Germinal center (tissue), 1 donor: ENCODE measurements around the gene HTRA3.

Source experiments
- DNase-seq: peaks from one replicate; pipeline ENCODE4 v3.0.0; 2012; ENCODE audit warnings: mixed read lengths, low spot score

Gene HTRA3

DNA sequence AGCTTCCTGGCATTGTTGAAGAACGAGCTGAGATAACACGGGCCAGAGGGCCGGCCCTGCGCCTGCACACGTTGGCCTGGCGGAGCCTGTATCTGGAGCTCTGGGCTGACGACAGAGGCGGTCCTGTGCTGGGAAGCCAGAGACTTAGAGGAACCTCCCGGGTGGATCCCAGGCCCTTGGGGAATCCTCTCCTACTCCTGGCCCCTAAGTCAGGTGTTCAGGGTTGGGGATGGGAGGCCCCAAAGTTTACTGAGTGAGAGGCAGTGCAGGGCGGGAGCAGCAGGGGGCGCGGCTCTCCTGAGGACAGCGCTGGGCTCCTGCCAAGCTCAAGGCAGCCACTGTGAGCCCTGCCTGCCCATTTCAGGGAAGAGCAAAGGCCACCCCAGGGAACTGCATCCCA is 2.5 kb upstream of the HTRA3 start:
- peak; percentile 63 for DNase-seq

DNA sequence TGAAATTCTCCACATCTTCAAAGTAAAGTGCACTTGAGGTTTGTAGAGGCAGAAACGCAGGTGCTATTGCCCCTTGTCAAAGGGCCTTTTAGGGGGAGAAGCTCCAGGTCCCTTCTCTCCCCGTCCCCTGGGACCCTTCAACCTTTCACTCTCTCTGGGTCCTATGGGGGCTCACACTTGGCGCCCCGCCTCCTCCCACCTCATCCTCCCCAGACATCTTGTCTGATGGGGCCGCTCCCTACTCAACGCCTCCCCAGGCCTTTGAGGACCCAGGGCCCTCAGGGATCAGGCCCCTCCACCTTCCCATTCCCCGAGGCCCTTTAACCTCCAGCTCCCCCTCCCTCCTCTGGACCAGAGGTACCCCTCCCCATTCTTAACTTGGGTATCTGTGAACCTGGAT is 1.3 kb upstream of the HTRA3 start:
- DNase-seq: no peak

DNA sequence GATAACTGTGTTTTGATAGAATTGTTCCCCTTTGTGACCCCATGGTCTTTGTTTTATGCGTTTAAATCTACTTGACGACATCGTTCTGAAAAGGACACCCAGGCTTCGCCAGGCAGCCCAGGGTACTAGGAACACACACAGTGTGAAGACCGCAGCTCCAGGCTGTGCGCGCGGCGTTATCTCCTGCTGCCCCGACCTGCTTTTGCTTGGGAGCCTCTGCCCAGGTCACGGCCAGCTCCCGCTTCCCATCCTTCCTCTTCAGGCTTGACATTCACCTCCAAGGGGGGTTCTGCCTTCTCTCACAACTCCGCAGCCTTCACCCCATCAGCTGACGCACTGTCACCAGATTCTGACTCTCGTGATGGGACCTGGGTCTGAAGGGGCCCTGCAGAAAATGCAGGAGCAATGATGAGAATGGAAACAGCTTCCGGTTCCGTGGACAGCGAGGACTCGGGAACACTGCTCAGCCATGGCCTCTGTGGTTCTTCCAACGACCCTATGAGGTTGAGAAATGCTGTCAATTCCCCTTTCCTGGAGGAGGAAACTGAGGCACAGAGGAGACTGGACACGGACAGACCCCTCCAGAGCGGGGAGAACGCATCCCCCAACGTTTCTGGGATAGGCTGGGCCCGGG is 536 bp upstream of the HTRA3 start:
- DNase-seq: no peak

DNA sequence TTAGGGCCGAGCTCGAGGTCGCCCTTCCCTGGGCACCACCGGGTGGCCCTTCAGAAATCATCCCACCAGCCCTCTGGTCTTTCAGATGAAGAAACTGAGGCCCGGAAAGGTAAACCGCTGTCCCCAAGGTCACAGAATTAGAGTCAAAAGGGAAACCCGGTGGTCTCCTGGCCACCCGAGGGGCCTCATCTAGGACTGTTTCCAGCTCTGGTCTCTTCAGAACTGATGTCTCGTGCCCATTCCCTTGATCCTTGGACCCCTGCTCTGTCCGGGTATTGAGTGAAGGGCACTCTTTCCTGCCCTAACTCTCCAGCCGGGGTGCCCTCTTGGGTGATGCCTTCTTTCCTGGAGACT is 841 bp downstream of the HTRA3 start:
- no peak for DNase-seq

DNA sequence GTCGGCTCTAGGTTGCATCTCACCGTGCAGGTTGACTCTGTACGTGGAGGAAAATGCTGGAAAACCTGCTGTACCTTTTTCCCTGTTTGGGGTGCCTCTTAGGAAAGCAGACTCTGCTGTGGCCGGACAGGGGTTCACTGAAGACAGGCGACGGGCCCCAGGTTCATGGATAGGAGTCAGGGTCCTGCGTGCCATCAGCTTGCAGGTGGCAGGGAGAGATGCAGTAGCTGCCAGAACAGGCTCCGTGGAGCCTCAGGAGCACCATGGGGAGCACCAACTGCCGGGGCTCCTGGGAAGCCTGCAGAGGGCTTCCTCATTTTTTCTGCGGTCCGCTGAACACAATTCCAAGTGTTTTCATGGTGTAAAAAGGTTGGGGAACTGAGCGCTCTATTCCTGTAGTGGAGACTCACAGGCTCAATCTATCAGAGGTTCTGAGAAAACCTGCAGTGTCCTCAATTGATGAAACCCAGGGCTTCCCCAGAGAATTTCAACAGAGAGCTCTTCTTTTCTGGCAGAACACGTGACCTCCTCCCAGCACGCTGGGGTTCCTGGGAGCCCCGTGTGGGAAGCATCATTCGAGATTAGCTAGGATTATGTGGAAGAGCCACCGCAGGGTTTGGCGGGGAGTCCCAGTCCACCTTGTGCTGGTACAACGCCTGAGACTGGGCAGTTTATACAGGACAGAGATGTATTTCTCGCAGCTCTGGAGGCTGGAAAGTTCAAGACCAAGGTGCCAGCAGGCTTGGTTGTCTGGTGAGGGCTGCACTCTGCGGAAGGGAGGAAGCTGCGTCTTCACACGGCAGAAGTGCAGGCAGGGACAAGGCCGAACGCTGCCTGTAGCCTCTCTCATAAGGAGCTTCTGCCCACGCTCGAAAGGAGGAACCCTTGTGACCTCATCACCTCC is 1.6 kb downstream of the HTRA3 start:
- DNase-seq: no peak

DNA sequence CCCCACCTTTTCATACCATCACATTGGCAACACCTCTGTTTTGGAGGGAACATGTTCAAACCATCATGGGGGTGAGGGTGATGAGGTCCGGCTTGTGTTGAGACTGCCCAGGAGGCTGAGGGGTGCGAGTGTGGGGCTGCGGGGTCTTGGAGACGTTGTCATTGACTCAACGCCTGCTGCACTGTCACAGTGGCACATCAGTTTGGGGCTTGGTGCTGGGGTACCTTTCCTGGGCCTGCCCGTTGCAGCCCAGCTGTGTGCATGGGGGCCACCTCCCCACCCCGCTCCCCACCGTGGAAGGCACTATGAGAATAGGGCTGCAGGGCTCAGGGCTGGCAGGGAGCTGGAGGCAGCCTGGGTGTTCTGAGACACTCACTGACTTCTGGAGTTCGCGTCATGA is 2.3 kb downstream of the HTRA3 start:
- DNase-seq: no peak

DNA sequence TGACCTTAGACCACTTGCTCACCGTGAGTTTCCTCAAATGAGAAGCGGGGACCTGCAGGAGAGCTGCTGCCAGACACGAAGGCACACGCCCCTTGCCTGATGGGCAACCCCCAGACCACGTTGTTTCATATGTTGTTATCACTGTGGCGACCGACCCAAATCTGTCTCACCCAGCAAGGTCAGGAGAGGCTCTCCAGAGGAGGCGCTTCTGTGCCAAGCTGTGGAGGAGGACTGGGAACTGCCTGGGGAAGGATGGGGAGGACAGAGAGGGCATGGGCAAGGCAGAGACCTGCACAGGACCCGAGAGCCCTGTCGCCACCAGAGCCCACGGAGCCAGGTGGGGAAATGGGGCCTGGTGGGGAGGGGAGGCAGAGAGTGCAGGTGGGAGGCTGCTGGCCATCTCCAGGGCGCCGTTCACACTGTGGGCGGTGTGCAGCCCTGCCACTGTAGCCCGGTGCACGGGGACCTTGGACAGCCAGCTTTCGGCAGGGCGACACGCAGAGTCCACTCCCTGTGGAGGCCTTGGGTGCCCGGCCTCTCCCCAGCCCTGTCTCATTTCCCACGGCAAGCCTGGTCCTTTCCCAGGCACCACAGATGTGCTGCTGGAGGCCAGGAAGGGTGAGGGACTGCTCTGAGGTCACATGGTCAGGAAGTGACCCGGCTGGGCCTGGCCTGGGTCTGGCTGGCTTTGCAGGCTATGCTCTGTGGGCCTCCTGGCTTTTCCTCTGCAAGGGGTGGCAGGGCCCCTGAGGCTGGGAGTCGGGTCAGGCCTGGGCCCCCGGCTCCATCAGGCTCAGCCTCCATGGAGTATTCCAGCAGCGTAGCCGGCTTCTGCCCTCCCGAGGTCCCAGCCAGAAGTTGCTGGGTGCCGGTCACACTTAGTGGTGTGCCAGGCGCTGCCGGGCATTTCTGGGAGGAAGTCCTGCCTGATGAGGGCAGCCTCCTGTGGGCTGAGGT is 3.2 kb downstream of the HTRA3 start:
- no peak for DNase-seq

DNA sequence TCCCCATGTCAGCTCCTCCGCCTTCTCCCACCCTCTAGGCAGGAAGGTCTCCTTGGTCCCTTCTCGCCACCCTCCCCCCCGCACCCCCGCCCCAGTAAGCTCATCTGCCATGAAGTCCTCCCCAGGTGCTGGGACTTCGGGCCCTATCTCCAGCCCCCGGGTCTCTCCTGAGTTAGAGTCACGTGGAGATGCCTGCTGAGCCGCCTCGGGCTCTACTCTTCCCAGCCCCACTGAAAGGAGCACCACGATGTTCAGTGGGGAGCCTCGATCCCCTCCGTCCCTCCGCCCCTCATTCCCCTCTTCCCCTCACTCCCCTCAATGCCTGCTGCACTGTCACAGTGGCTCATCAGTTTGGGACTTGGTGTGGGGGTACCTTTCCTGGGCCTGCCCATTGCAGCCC is 3.9 kb downstream of the HTRA3 start:
- DNase-seq: no peak

DNA sequence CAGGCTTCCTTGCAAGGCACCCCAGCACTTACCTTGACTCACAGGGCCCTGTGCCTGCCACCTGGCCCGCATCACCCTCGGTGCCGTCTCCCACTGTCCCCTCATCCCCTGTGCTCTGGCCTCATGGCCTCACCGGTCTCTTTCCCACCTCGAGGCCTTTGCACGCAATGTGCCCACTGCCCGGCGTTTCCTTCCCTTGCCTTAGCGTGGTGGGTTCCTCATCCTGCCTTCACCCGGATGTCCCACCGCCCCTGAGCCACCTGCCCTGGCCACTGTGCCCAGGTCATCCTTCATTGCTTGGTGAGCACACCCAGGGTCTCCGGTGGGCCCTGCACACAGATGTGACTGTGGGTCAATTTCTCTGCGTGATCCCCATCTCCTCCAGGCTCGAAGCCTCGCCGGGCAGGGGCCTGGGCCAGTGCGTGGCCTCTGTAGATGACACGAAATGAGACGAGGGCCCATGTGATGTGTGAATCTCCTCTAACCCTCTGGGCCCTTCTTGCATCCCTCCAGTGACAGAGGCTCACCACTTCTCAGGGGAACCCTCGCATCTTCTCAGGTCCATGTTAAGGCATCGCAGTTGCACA is 4.6 kb downstream of the HTRA3 start:
- DNase-seq: no peak

DNA sequence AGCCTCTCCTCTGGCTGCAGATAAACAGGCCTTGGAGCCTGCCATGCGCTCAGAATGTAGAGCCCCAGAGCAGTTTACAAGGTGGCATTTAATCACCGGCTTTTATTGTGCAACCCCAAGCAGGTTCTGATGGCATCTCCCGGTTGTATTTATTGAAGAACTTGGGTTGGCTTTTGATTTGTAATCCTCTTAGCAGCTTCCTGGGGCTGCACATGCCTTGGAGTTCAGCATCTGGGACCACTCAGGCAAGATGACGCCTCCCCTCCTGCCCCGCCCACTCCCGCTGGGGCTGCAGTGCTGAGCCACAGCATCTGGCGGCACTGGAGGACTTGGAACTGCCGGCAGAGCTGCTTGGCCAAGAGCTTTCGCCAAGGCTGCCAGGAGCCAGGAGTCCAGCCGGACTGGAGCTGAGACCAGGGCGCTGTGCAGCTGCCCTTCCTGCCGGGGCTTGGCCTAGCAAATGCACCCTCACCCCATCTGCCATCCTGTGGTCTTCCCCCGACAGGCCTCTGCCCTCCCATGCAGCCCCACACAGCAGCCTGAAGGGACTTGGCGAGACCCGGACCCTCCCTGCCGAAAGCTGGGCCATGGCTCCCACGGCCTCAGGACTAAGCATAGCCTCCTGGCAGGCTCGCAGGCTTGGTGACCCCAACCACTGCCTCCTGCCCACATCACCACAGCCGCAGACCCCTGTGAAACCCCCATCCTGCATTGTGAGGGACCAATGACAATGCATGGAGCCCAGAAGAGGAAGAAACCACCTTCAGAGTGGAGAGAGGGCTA is 5.4 kb downstream of the HTRA3 start:
- DNase-seq: no peak

DNA sequence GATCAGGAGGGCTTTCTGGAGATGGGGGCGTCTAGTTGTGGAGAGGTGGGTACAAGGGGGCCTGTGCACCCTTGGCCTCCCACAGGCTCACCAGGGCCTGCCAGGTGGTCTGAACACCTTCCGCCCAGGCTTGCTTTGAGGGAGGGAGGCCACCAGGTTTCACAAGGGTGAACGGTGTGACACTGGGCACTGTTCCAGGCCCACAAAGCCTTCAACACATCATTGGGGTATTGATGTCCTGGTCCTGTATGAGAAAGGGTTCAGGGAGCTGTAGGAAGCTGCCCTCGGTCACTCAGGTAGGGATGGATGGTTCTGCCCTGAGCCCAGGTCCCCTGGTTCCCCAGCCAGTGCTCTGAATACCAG is 6.0 kb downstream of the HTRA3 start:
- no peak for DNase-seq

DNA sequence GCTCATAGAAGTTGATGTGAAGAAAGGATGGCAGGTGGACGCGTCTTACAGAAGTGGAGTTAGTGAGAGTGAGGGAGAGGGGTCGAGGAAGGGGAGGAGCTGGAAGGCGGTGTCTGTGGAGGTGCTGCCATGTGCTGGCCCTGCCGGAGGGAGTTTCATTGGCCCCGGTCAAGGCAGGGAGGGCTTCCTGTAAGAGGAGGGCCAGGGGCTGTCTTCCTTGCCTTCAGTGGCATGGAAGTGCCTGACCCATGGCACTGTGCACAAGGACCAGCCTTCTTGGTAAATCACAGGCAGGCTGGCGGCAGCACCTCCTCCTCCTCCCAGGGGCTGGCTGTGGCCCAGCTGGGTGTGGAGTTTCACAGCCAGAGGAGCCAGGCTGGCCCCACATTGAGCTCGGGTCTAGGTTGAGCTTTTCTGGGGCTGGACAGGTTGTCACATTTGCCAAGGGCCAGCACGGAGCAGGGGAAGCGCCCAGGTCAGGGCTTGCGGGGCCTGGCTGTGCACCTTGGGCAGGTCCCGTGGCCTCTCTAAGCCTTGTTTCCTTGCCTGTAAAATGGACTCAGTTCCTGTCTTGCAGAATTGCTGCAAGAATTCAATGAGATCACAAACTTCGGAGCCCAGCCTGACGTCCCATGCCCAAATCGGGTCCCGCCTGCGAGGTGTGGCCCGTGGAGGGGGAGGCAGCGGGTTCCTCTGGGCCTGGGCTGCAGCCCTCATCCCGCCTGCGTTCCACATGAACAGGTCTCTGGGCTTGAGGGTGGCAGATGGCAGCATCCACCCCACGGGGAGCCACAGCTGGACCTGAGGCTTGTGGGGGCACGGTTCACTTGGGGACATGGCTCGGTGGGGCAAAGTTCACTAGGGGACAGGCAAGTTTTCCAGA is 7.0 kb downstream of the HTRA3 start:
- DNase-seq: no peak

DNA sequence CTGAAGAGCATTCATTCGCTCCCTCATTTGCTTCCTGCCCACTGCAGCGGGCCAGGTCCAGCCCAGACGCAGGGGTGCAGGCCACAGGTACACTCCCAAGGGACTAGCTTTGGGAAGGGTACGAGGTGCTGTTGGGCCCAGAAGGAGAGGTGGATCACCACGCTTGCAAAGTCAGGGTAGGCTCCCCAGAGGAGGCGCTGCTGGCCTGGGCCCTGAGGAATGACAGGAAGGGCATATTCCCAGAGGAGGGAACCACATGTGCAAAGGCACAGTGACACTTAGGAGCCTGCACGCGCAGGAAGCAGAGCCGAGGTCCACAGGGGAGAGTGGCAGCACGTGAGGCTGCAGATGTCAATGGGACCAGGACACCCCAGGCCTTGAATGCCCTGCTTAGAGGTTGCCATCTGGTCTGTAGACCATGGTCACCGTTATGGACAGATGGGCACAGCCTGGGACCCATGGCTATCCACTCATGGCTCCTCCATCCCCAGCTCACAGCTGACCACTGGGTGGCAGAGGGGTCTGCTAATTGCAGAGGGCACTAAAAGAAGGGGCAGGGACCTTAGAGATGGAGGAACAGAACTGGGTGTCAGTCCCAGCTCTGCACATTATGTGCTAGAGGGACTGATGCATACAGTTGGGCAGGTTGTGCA is 7.9 kb downstream of the HTRA3 start:
- no peak for DNase-seq

DNA sequence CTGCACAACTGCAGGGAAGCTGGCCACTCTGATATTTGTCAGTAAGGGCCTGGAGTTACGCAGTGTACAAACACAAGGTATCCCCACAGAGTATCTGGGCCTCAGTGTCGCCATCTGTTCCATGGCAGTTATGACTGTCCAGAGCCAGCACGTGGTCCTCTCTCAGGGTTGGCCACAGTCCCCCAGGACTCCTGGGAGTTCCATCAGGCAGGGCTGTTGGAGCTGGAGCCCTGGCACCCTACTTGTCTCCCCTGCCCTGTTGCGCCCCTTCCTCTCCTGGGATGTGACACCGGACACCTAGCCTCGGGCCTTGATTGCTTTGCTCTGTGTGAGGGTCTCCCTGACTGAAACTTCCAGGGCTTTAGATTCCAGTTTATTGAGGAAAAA is 8.4 kb downstream of the HTRA3 start:
- DNase-seq: no peak

DNA sequence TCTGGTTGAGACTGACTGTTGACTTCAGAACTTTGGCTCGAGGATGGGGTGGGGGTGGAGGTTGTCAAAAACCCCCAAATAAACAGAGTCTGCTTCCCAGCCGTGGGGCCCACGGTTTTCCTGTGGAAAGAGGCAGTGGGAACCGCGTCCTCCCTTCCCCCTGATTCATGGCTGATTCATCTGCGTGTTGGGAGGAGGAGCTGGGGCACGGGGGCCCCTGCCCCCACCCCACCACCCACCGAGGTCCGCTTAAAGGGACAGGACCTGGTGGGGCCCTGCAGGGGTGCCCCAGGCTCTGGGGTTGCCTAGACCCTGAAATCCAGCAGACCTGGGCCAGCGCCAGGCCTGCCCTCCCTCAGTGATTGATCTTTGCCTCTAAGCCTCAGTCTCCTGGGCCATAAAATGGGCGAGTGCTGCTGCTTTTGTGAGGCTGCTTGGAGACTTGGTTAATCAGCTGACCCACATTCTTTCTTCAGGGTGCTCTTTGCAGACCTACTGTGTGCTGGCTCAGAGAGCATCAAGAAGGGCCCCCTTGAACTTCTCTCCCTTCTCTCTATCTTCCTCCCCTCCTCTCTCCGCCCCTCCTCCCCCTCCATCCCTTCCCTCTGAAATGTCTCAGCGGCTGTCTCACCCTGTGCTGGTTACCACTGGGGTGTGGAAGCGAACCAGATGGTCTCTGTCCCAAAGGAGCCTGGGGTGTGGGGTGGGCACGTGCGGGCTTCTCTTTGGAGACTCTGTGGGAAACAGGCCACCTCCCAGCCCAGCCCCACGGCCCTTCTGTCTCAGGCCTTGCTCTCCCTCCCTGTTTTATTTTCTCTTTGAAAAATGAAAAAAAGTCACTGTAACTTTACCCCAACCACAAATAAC is 9.1 kb downstream of the HTRA3 start:
- no peak for DNase-seq

DNA sequence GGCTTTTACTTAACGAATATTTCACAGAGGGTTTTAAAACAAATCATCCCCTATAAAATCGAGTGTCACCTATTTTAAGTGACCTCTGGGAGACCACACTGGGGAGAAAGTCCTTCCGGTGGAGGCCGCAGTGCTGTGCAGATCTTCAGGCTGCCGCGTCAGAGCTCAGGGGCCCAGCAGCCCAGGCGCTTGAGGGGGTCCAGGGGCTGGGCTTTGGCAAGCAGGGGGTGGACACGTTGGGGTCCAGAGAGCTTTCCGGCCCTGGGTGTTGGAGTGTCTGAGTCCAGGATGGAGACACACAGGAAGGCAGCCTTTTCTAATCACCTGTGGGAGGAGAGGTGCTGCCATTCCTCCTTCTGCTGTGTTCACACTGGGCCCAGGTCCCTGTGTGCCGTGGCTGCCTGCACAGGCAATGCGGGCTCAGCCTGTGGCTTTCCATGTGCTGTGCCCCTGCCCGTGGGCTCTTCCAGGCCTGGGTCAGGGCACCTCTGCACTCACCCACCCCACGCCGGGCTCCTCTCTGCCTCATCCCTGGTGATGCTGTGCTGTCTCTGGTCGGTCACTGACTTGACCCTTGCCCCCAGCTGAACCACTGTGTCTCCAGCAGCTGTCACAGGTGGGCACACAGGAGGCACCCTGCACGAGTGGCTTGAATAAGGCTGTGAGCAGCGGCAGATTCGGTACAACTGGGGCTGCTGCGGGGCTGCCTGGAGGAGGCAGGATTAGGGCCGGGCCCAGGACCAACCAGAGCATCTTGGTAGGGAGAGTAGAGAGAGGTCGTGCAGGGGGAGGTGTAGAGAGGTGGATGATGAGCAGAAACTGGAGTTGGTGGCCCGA is 10.0 kb downstream of the HTRA3 start:
- no peak for DNase-seq

DNA sequence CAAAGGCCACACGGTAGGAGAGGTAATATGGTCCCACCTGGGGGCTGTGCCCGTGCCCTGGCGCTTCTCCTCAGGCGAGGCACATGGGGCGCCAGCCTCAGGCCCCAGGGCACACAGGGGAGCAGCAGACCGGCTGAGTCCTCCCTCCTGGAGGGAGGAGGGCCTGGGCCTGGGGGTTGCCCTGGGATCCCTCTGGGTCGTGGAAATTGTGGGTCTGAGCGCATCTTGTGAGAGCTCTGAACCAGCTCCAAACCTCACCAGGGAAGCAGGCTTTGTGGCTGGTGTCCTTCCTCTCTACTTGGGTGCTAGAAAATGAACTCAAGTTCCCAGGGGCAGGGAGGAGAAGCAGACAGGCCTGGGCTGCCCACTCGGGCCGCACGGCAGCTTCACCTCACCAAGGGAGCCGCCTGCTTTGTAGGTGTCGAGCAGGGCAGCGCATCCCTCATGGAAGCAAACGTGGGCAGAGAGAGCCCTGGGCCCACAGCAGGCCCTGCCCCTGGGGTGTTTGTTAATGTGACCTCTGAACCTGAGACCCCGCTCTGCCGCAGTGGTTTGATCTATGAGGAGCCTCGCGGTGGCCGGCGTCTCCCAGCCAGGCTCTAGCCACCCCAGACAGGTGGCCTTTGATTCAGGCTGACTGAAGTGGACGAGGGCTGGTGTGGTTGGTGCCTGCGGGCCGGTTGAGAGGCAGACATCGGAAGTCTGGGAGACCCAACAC is 10.8 kb downstream of the HTRA3 start:
- no peak for DNase-seq
